ENCODE measurements around the gene TMEM80.

Gene TMEM80

DNA sequence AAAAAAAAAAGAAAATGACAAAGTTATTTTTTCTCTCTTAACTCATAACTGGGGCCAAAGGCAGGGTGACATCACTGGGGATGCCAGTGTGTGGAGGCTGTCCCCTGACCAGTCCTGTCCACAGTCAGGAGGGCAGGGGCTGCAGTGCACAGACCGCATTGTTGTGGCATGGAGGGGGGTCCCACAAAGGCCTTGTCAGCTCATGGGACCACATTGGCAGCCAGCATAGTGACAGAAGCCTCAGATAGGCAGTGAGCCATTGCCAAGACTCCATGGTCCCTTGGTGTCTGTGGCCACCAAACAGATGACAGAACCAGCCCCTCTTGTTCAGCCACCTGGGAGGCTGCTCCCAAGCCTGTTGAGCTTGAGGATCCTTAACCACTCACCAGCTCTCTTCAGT, 4.1 kb downstream of the TMEM80 start:
- no peak for DNase-seq (ENCODE audit: low read depth)

- DNase-seq (ENCODE audit: low read depth): no peak
These were observed 6.3 kb downstream of the TMEM80 start for GRCh38 chr11:701741-702461.

GRCh38 chr11:702462-703461, 7.1 kb downstream of the TMEM80 start:
- no peak for DNase-seq (ENCODE audit: low read depth)

- no peak for DNase-seq (ENCODE audit: low read depth)
These were observed 7.9 kb downstream of the TMEM80 start for GRCh38 chr11:703506-703905.

DNA sequence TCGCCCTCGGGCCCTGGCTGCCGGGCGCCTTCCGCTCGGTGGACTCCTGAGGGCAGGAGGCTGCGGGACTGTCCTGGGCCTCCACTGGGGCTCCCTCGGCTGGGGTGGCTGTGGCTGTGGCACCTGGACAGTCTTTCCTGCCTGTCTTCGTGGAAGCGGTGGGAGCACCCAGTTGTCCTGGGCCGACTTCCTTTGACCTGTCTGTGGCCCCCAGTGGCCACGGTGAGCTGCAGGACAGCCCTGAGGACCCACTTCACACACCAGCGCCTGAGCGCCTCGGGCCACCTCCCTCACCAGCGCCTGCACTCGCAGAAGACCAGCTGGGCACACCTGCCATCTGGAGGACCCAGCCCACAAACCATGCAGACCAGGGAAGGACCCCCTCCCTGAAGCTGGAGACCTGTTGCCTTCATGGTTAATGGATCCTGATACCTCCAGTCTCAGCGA, 8.6 kb downstream of the TMEM80 start:
- no peak for DNase-seq (ENCODE audit: low read depth)

DNA sequence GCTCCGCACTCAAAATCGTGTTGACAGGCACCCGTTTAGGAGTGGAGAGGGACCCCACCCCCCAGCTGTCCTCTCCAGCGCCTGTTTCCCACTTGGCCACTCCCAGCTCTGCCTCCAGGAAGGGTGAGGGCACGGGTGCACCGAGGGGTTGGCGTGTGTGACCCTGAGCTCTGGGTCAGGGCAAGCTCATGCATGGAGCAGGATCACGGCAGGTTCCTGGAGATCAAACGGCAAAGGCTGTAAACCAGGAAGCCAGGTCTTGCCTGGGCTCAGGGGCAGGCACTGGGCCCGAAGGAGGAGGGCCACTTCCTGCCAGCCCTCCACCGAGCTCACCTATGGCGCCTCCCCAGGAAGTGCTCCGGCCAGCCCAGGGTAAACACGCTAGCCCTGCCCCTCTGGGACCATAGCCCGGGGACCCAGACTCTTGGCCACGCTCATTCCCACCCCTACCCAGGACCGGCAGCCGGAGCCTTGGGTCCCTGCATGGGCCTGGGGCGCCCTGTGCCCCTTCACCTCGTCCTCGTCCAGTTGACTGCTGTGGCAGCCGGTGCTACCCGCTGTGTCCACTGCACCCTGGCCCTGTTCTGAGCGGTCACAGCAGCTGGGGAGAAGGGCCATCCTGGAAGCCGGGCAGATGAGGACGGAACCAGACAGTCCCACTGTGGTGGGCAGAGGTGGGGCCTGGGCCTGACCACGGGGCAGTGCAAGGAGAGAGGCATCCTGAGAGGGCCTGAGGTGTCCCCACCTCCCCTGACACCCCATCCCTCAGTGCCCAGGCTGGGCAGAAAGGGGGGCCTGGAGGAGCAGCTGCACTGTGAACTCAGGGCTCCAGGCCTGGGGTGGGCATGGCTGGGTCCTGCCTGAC, 9.4 kb downstream of the TMEM80 start:
- DNase-seq (ENCODE audit: low read depth): no peak

DNA sequence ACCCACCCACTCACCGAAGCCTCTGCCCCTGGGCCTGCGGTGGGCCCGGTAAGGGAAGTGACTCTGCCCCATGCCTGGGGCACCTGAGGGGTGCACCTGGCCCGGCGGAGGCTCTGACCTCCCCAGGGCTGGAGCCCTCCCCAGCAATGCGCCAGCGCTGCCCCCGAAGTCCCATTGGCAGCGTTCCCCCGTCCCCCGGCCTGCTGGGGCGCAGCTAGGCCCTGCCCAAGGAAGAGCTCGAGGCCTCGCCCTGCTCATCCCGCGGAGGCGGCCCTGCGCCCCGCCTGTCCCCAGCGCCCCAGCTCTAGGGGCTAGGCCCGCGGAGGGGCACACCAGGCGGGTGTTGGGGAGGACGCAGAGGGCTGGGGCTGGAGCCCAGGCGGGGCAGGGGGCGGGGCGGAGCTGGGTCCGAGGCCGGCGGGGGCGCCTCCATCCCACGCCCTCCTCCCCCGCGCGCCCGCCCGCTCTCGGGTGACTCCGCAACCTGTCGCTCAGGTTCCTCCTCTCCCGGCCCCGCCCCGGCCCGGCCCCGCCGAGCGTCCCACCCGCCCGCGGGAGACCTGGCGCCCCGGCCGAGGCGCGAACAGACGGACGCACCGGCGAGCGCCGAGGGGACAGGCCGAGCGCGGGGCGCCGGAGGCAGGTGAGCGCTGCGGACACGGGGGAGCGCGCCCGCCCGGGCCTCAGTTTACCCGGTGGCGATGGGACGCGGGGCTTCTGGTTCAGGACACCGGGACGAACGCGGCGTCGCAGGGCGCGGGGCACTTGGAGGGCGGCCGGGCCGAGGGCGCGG, 10.2 kb downstream of the TMEM80 start, which contains the start of gene EPS8L2:
Gene EPS8L2, plus strand, starts transcription at position 586 of the 793 bp plus-strand sequence. CDS start 3,177 bp downstream, outside the sequence.
- DNase-seq (ENCODE audit: low read depth): no peak

DNA sequence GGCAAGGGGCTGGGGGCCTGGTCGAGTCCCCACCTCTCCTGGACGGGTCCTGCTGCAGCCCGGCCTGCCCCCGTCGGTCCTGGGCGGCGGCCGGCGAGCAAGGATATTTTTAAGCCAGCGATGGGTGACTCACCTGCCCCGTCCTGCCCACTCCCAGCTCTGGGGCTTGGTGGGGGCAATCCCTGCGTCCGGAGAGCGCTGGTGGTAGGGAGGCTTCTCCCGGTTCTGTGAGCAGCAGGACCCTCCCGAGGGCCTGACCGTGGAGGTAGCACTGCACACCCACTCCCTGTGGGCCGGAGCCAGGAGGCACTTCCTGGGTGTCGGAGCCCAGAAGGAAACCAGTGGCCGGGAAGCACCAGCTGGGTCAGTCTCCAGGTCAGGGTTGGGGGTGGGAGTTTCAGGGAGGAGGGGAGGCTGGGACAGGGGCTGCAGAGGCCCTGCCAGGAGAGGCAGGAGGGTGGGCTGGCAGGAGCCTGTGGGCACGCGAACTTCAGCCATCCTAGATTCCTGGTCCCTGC, 10.9 kb downstream of the TMEM80 start:
- DNase-seq (ENCODE audit: low read depth): no peak

- DNase-seq (ENCODE audit: low read depth): no peak
These were observed 11.6 kb downstream of the TMEM80 start for GRCh38 chr11:706957-707816.

DNA sequence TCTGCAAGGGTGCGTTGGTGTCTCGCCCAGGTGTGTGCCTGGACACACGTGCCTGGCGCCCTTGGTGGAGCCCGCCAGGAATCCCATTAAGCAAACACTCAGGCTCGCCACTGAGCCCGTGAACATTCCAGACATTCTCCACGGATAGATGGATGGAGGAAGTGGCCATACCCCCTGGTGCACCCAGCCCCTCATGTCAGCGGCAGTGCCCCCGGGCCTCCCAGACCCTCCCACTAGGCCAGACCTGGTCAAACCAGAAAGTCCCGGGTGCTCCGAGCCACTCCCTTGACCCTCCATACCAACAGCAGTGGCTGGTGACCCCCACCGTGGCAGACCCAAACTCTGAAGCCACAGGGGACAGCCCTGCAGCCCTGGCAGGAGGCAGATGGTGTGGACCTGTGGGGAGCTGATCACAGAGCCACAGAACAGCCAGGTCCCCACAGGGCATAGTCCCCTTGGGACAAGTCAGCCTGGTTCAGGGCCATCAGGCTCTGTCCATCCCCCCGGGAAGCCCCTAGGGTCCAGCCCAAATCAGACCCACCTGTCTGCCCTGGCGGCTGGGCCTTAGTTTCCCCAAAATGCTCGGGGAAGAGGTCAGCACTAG, 12.3 kb downstream of the TMEM80 start:
- DNase-seq (ENCODE audit: low read depth): no peak

GRCh38 chr11:708511-708910, 12.9 kb downstream of the TMEM80 start:
- DNase-seq (ENCODE audit: low read depth): no peak

- no peak for DNase-seq (ENCODE audit: low read depth)
These were observed 13.7 kb downstream of the TMEM80 start for GRCh38 chr11:709109-709997.

- no peak for DNase-seq (ENCODE audit: low read depth)
These were observed 18.8 kb downstream of the TMEM80 start for GRCh38 chr11:714436-714835.

DNA sequence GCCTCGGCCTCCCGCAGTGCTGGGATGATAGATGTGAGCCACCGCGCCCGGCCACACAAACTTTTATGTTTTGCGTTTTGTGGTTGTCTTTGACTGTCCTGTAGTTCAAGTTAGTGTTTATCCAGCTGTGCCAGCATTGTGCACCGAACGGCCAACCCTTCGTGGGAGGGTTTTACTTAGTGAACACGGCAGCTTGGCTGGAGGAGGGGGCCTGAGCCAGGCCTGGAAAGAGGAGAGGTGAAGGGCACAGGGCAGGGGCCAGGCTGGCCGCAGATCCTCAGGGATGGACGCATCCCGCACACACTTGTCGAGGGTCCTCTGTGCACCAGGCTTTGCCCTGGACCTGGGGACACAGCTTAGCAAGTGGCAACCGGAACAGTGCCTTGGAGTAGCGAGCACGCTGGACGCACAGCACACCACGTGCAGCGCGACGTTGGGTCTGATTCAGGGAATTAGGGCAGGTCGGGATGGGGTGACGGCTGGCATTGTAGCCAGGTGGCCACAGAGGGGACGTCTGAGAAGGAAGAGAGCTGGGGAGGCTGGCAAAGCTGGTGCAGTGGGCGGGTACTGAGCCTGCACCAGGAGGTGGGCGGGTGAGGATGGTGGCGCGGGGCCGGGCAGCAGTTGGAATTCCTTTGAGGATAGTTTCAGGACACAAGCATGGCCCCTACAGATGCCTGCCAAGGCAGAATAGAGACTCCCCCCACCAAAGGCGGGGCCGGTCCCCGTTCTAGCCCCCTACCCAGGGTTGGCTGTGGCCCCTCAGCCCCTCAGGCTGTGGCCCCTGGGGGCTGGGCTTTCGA, 23.8 kb downstream of the TMEM80 start:
- DNase-seq (ENCODE audit: low read depth): no peak

DNA sequence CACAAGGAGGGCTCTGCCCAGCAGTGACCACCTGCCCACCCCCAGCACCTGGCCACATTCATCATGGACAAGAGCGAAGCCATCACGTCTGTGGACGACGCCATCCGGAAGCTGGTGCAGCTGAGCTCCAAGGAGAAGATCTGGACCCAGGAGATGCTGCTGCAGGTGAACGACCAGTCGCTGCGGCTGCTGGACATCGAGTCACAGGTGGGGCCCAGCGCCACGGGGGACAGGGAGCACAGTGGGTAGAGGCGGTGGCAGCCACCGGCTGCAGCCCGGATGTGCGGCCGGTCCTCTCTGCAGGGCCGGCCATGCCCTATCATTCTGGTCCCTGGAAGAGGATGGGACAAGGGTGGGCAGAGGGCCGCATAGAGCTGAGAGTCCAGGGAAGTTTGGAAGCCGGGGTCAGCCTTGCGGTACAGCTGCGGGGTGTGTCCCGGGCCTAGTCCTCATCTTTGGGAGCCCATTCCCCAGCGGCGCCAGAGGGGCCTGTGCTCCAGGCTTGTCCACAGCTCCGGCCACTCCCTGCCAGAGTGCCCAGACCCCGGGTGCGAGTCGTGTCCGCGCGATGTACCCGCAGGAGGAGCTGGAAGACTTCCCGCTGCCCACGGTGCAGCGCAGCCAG, 24.5 kb downstream of the TMEM80 start:
- DNase-seq (ENCODE audit: low read depth): no peak

DNA sequence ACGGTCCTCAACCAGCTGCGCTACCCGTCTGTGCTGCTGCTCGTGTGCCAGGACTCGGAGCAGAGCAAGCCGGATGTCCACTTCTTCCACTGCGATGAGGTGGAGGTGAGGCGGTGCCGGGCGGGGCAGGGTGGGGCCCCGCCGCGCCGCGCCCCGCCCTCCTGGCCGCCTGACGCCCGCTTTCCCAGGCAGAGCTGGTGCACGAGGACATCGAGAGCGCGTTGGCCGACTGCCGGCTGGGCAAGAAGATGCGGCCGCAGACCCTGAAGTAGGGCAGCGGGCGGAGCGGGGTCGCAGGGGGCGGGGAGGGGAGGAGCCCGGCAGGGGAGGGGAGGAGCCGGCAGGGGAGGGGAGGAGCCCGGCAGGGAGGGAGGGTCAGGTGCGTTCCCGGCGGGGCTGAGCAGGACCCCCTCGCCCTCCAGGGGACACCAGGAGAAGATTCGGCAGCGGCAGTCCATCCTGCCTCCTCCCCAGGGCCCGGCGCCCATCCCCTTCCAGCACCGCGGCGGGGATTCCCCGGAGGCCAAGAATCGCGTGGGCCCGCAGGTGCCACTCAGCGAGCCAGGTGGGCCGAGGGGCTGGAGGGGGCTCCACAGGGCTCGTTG, 25.1 kb downstream of the TMEM80 start:
- DNase-seq (ENCODE audit: low read depth): no peak
